HepG2 (cell line): ENCODE data around the gene FRK. TPM values are rescaled to one million over a fixed set of nuclear protein-coding genes. Genes with fewer than 3 reads are reported as not detected.

Experiments used
- CHD2 ChIP-seq: IDR thresholded peaks from 2 replicates; pipeline ENCODE4 v1.6.1; 2011; ENCODE audit warnings: low read depth, low read length, improper control_type of control experiment
- DMAP1 ChIP-seq: IDR thresholded peaks from 2 replicates; pipeline ENCODE4 v1.6.1; 2016
- HES4 ChIP-seq: sonication (generic); formaldehyde crosslinking; IDR thresholded peaks from 2 replicates; pipeline ENCODE4 v1.9.0; 2021; ENCODE audit warnings: mild to moderate bottlenecking, missing genetic modification reagents, borderline replicate concordance
- KLF13 ChIP-seq: sonication (generic); formaldehyde crosslinking; IDR thresholded peaks from 2 replicates; pipeline ENCODE4 v1.4.0; 2020; ENCODE audit warnings: mild to moderate bottlenecking, missing genetic modification reagents
- SKI ChIP-seq: fragments of 450-650 bp; IDR thresholded peaks from one replicate; pipeline ENCODE4 v1.6.1; 2018; ENCODE audit warnings: mild to moderate bottlenecking; ENCODE audit not compliant: partially characterized antibody
- ZNF124 ChIP-seq: sonication (generic); formaldehyde crosslinking; IDR thresholded peaks from 2 replicates; pipeline ENCODE4 v1.4.0; 2020; ENCODE audit warnings: missing genetic modification reagents
- ZNF142 ChIP-seq: sonication (generic); formaldehyde crosslinking; IDR thresholded peaks from 2 replicates; pipeline ENCODE4 v1.4.0; 2020; ENCODE audit warnings: missing genetic modification reagents
- ZNF274 ChIP-seq: sonication (generic); formaldehyde crosslinking; IDR thresholded peaks from 2 replicates; pipeline ENCODE4 v1.5.1; 2020; ENCODE audit warnings: mild to moderate bottlenecking, missing genetic modification reagents
- ZNF317 ChIP-seq: sonication (generic); formaldehyde crosslinking; IDR thresholded peaks from 2 replicates; pipeline ENCODE4 v1.5.0; 2020; ENCODE audit warnings: mild to moderate bottlenecking, missing genetic modification reagents
- ZNF326 ChIP-seq: sonication (generic); formaldehyde crosslinking; IDR thresholded peaks from 2 replicates; pipeline ENCODE4 v1.4.0; 2020; ENCODE audit warnings: missing genetic modification reagents, borderline replicate concordance
- ZNF335 ChIP-seq: sonication (generic); formaldehyde crosslinking; IDR thresholded peaks from 2 replicates; pipeline ENCODE4 v1.4.0; 2020; ENCODE audit warnings: missing genetic modification reagents
- ZNF34 ChIP-seq: sonication (generic); formaldehyde crosslinking; IDR thresholded peaks from 2 replicates; pipeline ENCODE4 v1.4.0; 2020; ENCODE audit warnings: mild to moderate bottlenecking, missing genetic modification reagents, borderline replicate concordance
- ZNF354B ChIP-seq: sonication (generic); formaldehyde crosslinking; IDR thresholded peaks from 2 replicates; pipeline ENCODE4 v1.8.0; 2022; ENCODE audit warnings: mild to moderate bottlenecking, missing genetic modification reagents
- ZNF367 ChIP-seq: sonication (generic); formaldehyde crosslinking; IDR thresholded peaks from 2 replicates; pipeline ENCODE4 v1.4.0; 2020; ENCODE audit warnings: missing genetic modification reagents, borderline replicate concordance
- ZNF468 ChIP-seq: sonication (generic); formaldehyde crosslinking; IDR thresholded peaks from 2 replicates; pipeline ENCODE4 v1.8.0; 2022; ENCODE audit warnings: mild to moderate bottlenecking, moderate library complexity, missing genetic modification reagents
- ZNF496 ChIP-seq: sonication (generic); formaldehyde crosslinking; IDR thresholded peaks from 2 replicates; pipeline ENCODE4 v1.8.1; 2023; ENCODE audit warnings: mild to moderate bottlenecking, moderate library complexity, missing genetic modification reagents; ENCODE audit not compliant: insufficient replicate concordance
- ZNF7 ChIP-seq: IDR thresholded peaks from 2 replicates; pipeline ENCODE4 v1.6.1; 2016; ENCODE audit warnings: missing biosample characterization, missing genetic modification reagents
- ZNF775 ChIP-seq: sonication (generic); formaldehyde crosslinking; IDR thresholded peaks from 2 replicates; pipeline ENCODE4 v1.4.0; 2020; ENCODE audit warnings: missing genetic modification reagents, mild to moderate bottlenecking, moderate library complexity, borderline replicate concordance
- ZNF850 ChIP-seq: sonication (generic); formaldehyde crosslinking; conservative IDR thresholded peaks from 2 replicates; pipeline ENCODE4 v1.9.0; 2021; ENCODE audit warnings: mild to moderate bottlenecking, missing genetic modification reagents
- ZNF879 ChIP-seq: sonication (generic); formaldehyde crosslinking; IDR thresholded peaks from 2 replicates; pipeline ENCODE4 v1.8.1; 2023; ENCODE audit warnings: missing genetic modification reagents
- polyA plus RNA-seq, 8 experiments: library from polyadenylated mRNA; depleted of rRNA in 3 of 8; stranded (reverse) in 7 of 8; unstranded in 1 of 8; fragments of >200 nt; fragmentation: Illumina TruSeq in 4 of 8; extraction: Trizol in 4 of 8; gene quantifications; 2 replicates each; pipeline versions ENCODE4 v1.2.1 to v1.2.3, GENCODE V29; 2011 to 2016; ENCODE audit warnings: low read depth in 4 of 8, missing spikeins in 1 of 8, mixed read lengths in 1 of 8; ENCODE audit not compliant: insufficient read depth in 1 of 8
- total RNA-seq, 5 experiments: library from RNA; depleted of rRNA; stranded (reverse); fragments of >200 nt; fragmentation: Illumina TruSeq; extraction: Trizol; gene quantifications; 2 replicates each; pipeline ENCODE4 v1.2.3, GENCODE V29; 2016; ENCODE audit warnings: low read depth in 1 of 5
- TF ChIP-seq, protein P1 (sequence below), 2 experiments: IDR thresholded peaks; 2 replicates each; pipeline ENCODE4 v1.6.1; 2011 to 2012; ENCODE audit warnings: low read length in 2 of 2, borderline replicate concordance in 1 of 2, low read depth in 1 of 2, mild to moderate bottlenecking in 1 of 2, moderate library complexity in 1 of 2

FRK gene
- total and polyA plus RNA-seq, 2 of the 13 experiments (the other 11 are each of a cell fraction or from before 2014, with no cell fraction given) = 1.3 to 2.9 TPM

- TF ChIP-seq ZNF274 (CRISPR knock-in tag) = peak; percentile 98
- TF ChIP-seq HES4 = peak; percentile 97
- peak; percentile 89 for TF ChIP-seq SKI
- TF ChIP-seq ZNF317 = peak; percentile 68; the same call in 1 of the 2 replicates
- no peak for TF ChIP-seq ZNF354B (CRISPR knock-in tag)
- no peak; the same call in 1 of the 2 replicates for TF ChIP-seq ZNF7 (CRISPR knock-in tag)
- TF ChIP-seq, protein P1, sequence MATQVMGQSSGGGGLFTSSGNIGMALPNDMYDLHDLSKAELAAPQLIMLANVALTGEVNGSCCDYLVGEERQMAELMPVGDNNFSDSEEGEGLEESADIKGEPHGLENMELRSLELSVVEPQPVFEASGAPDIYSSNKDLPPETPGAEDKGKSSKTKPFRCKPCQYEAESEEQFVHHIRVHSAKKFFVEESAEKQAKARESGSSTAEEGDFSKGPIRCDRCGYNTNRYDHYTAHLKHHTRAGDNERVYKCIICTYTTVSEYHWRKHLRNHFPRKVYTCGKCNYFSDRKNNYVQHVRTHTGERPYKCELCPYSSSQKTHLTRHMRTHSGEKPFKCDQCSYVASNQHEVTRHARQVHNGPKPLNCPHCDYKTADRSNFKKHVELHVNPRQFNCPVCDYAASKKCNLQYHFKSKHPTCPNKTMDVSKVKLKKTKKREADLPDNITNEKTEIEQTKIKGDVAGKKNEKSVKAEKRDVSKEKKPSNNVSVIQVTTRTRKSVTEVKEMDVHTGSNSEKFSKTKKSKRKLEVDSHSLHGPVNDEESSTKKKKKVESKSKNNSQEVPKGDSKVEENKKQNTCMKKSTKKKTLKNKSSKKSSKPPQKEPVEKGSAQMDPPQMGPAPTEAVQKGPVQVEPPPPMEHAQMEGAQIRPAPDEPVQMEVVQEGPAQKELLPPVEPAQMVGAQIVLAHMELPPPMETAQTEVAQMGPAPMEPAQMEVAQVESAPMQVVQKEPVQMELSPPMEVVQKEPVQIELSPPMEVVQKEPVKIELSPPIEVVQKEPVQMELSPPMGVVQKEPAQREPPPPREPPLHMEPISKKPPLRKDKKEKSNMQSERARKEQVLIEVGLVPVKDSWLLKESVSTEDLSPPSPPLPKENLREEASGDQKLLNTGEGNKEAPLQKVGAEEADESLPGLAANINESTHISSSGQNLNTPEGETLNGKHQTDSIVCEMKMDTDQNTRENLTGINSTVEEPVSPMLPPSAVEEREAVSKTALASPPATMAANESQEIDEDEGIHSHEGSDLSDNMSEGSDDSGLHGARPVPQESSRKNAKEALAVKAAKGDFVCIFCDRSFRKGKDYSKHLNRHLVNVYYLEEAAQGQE (IDR thresholded peaks at IDR 0.05; ENCODE audit: borderline replicate concordance in 1 of 2, low read depth in 1 of 2, low read length in 2 of 2) = peak in 1 of 2 experiments; percentile 33; a peak in 1 of 4 replicates
- TF ChIP-seq KLF13 (CRISPR knock-in tag) = no peak
- peak; percentile 79 for TF ChIP-seq DMAP1 (CRISPR knock-in tag)
- no peak for TF ChIP-seq ZNF879 (CRISPR knock-in tag)
- TF ChIP-seq ZNF775 (CRISPR knock-in tag) = no peak
- TF ChIP-seq ZNF34 (CRISPR knock-in tag) = peak; percentile 96
- TF ChIP-seq ZNF124 (CRISPR knock-in tag) = peak; percentile 39; the same call in 1 of the 2 replicates
- TF ChIP-seq ZNF468 (CRISPR knock-in tag) = peak; percentile 96; the same call in 1 of the 2 replicates
- no peak for TF ChIP-seq ZNF496
- peak; percentile 46; the same call in 1 of the 2 replicates for TF ChIP-seq ZNF335 (CRISPR knock-in tag)
- TF ChIP-seq ZNF367 (CRISPR knock-in tag) = peak; percentile 24; the same call in 1 of the 2 replicates
- no peak for TF ChIP-seq ZNF326
- no peak for TF ChIP-seq ZNF850 (CRISPR knock-in tag)
- TF ChIP-seq ZNF142 (CRISPR knock-in tag) = peak; percentile 95
- TF ChIP-seq CHD2 = no peak; the same call in 1 of the 2 replicates
Observed at GRCh38 chr6:116100419-116101301, 40.0 kb upstream of the FRK start, which contains the start of gene NT5DC1 (continued).
